Left renal cortex interstitium (tissue), 4 donors: Measurements from ENCODE around the gene FGF10. TPM values are rescaled to one million over a fixed set of nuclear protein-coding genes. Genes with fewer than 3 reads are reported as not detected.

Experiments
- DNase-seq, 4 donors: peaks; one replicate each; pipeline ENCODE4 v3.0.0-alpha.2; 2013; ENCODE audit warnings: low read depth in 4 of 4, low spot score in 2 of 4, missing footprints in 1 of 4
- polyA plus RNA-seq, 4 donors: library from polyadenylated mRNA; unstranded; fragments of 120-200 nt; gene quantifications; one replicate each; pipeline ENCODE4 v1.2.1, GENCODE V29; 2013; ENCODE audit not compliant: insufficient read length in 4 of 4

Gene FGF10
- polyA plus RNA-seq, 4 donors: 7.8 to 10.4 (median 9.6) TPM

DNA sequence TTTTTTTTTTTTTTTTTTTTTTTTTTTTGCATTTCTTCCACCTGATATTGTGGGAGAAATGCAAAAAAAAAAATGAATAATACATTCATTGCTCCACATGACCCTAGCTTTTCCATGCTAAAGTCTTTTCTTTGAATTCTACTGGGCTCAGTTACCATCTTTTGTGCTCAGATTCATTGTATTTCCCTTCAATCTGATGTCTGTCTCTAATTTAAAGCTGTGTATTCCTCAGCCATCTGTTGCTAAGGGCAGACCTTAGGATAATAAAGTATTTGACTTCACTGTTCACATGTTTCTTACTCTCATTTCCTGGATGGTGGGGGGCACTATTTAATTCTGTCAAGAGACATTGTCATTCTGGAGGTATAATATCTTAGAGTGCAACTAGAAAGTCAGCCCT is 123.5 kb downstream of the FGF10 start:
- no peak for DNase-seq

DNA sequence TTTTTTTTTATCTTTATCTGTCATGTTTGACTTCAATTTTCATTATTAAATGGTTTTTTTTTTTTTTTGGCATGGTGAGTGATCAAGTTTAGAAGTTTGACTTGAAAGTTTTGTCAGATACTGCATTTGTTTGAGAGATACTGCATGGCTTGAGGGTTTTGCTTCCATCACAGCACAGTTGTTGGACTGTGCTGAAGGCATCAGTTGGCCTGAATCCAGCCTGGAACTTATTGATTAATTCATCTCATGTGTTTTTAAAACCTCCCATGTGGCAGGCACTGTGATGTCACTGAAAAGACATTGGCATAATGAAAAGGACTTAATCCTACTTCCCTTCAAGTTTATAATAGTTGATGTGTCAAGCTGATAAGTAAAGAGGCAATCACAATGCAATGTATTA is 128.4 kb downstream of the FGF10 start:
- DNase-seq: no peak

DNA sequence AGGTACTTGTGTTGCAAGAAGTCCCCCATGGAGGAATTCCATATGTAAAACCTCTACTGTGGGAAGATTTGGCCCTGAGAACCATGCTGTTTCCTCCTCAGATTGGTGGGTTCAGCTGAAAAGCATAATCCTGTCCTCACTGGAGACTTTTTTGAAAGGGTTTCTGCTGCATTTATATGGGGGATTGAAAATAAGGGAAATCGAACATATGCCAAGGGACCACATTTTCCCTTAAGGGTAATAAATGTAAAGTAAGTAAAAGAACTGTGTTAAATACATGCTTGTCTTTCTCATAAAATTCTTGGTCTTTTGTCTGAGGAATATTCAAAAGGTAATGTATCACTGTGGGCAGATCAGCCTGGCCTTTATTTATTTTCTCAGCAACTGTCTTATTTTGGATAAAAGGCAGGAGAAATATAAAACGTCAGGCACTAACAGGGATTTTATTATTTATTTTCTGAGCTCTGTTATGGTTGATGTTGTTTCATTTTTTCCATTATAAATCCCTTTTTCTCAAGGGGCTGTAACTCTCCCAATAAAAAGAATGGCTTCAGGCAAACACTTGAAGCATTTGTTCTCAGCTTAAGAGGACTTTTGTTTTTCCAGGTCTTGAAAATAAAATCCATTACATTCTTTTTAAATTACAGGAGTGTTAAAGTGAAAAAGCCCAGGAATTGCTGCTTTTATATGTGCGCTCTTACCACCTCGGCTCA is 131.4 kb downstream of the FGF10 start:
- DNase-seq: no peak

DNA sequence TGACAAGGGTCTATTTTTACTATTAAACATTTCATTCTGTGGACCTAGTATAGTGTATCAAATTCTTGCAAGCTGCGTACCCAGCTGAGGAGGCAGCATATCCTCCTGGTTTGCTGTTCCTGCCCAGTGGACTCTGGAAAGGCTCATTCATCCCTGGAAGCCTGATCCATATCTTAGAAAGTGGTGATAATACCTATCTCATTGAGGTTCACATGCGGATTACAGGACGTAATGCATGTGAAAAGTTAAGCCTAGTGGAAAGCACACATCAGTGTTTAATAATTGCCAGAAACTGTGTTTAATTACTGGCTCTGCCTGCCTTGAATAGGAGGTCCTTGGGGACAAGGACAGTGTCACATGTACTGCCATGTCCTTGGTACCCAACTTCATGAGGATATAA is 132.0 kb downstream of the FGF10 start:
- no peak for DNase-seq
